Uterus (tissue), 4 donors: ENCODE results near the gene NUP160. TPM values are rescaled to one million over a fixed set of nuclear protein-coding genes. Genes with fewer than 3 reads are reported as not detected.
A peak's percentile ranks its signal among the peaks of the same experiment; 100 is the strongest.
"Not testable (repeated sequence)": the region's sequence is repeated elsewhere in the genome, so short reads cannot be mapped to it uniquely, and the experiment has no call there.

Source experiments
- DNase-seq, 2 donors: peaks; one replicate each; pipeline ENCODE4 v3.0.0-alpha.2; 2019 to 2020
- H3K27ac ChIP-seq, 2 donors: fragments of 200-600 bp; sonication (generic); 1 replicate in 1 of 2; 2 replicates in 1 of 2; pipeline ENCODE4 v1.5.1; 2016 to 2018
- H3K27me3 ChIP-seq, 2 donors: fragments of 200-600 bp; sonication (generic); one replicate each; pipeline ENCODE4 v1.5.1; 2018 to 2019; ENCODE audit warnings: control low read depth in 1 of 2
- H3K36me3 ChIP-seq, 2 donors: fragments of 200-600 bp; sonication (generic); one replicate each; pipeline ENCODE4 v1.5.1; 2019; ENCODE audit warnings: control low read depth in 1 of 2
- H3K4me1 ChIP-seq, 2 donors: fragments of 200-600 bp; sonication (generic); one replicate each; pipeline ENCODE4 v1.5.1; 2018 to 2019; ENCODE audit warnings: control low read depth in 1 of 2
- H3K4me3 ChIP-seq, 2 donors: fragments of 200-600 bp; sonication (generic); 1 replicate in 1 of 2; 2 replicates in 1 of 2; pipeline ENCODE4 v1.5.1; 2018 to 2019; ENCODE audit warnings: mild to moderate bottlenecking in 1 of 2
- H3K9me3 ChIP-seq, 2 donors: fragments of 200-600 bp; sonication (generic); one replicate each; pipeline ENCODE4 v1.5.1; 2019; ENCODE audit warnings: control low read depth in 1 of 2
- POLR2A ChIP-seq, 2 donors: fragments of 450-650 bp; IDR thresholded peaks; one replicate each; pipeline ENCODE4 v1.6.1; 2016; ENCODE audit warnings: antibody characterized with exemption in 2 of 2, mild to moderate bottlenecking in 1 of 2, moderate library complexity in 1 of 2
- intact Hi-C: fragments of 100-400 bp; cut with DNase I; formaldehyde crosslinking; loops from one replicate; pipeline ENCODE4 v1.15.1; 2023; ENCODE audit warnings: low total_unique reads
- total RNA-seq, 4 donors: library from RNA; depleted of rRNA in 3 of 4; stranded (reverse); fragments of >200 nt in 3 of 4; gene quantifications; one replicate each; pipeline versions ENCODE4 v1.1.0 to v1.2.4, GENCODE V29; 2014 to 2023
- TF ChIP-seq, protein P1 (sequence below), 4 experiments: fragments of 200-600 bp in 2 of 4; fragments of 450-650 bp in 2 of 4; sonication (generic) in 2 of 4; IDR thresholded peaks; one replicate each; pipeline ENCODE4 v1.5.1; 2016 to 2019; ENCODE audit warnings: antibody characterized with exemption in 4 of 4, mild to moderate bottlenecking in 2 of 4, moderate library complexity in 1 of 4
- donor health status: DM: yes; HTN: yes; CAD: no.

Gene NUP160
- total RNA-seq, 4 donors from 2014 or later, result 11.8 to 90.8 (median 40.4) TPM

DNA sequence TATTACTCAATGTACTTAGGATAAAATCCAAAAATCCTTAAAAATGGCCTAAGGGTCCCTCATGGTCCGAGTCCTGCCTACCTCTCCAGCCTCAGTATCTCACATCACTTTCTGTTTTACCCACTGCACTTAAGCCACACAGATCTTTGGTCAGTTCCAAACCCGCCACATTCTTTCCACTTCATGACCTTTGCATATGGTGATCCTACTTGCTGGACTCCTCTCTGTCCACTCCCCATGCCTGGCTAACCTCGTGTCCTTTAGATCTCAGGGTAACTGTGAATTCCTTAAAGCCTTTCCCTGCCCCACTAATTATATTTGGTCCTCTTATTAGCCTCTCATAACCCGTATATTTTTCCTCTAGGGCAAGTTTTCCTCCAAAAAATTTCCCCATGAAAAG is 1.2 kb downstream of the NUP160 start:
- intact Hi-C loops, result loop anchor here (10.0 kb wide), 1 partner anchor 472 kb away; the partner anchor contains the start of gene SPI1
- H3K36me3 ChIP-seq, result no peaks in the 10 kb centered on the region
- H3K9me3 ChIP-seq, result no peaks in the 10 kb centered on the region
- no peak for TF ChIP-seq POLR2A (IDR thresholded peaks at IDR 0.05)
- TF ChIP-seq, protein P1, sequence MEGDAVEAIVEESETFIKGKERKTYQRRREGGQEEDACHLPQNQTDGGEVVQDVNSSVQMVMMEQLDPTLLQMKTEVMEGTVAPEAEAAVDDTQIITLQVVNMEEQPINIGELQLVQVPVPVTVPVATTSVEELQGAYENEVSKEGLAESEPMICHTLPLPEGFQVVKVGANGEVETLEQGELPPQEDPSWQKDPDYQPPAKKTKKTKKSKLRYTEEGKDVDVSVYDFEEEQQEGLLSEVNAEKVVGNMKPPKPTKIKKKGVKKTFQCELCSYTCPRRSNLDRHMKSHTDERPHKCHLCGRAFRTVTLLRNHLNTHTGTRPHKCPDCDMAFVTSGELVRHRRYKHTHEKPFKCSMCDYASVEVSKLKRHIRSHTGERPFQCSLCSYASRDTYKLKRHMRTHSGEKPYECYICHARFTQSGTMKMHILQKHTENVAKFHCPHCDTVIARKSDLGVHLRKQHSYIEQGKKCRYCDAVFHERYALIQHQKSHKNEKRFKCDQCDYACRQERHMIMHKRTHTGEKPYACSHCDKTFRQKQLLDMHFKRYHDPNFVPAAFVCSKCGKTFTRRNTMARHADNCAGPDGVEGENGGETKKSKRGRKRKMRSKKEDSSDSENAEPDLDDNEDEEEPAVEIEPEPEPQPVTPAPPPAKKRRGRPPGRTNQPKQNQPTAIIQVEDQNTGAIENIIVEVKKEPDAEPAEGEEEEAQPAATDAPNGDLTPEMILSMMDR (IDR thresholded peaks at IDR 0.05), result no peak
- no peak for DNase-seq
- H3K27ac ChIP-seq, result peak overlapping the region in 1 of 2 donors; percentile 88
- H3K4me3 ChIP-seq, result no peak overlapping the region
- no peaks in the 10 kb centered on the region for H3K27me3 ChIP-seq
- H3K4me1 ChIP-seq, result peaks cover 4% of the 10 kb centered on the region in 2 donors

DNA sequence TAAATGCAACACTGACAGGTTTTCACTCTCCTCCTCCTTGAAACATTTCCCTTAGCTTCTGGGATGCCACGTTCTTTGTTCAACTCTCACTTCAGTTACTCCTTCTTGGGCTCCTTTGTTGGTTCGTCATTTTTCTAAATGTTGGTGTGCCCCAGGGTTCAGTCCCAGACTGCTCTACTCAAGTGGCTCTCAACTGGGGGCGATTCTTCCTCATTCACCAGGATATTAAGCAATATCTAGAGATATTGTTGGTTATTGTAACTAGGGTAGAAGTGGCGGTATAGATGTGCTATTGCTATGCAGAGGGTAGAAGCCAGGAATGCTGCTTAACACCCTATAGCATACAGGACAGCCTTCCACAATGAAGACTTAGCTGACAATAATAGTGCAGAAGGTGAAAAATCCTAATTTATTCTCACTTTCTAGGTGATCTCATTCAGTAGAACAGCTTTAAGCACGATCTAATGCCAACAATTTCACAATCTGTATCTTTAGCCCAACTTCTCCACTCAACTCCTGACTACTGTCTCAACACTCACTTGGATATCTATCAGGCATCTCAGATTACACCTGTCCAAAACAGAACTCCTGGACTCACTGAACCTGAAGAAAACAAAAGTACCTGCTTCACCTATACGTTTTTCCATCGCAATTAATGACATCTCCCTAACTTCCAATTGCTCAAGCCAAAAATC is 4.6 kb downstream of the NUP160 start:
- TF ChIP-seq, protein P1 (IDR thresholded peaks at IDR 0.05), result no peak
- no peak for TF ChIP-seq POLR2A (IDR thresholded peaks at IDR 0.05)
- Histone ChIP-seq H3K27me3 (no peaks in the 10 kb centered on the region), H3K9me3 (no peaks in the 10 kb centered on the region), H3K27ac (peak overlapping the region in 1 of 2 donors; percentile 16), H3K4me3 (no peak overlapping the region), H3K4me1 (peaks cover 4% of the 10 kb centered on the region in 2 donors), H3K36me3 (no peaks in the 10 kb centered on the region)
- intact Hi-C loops, result loop anchor here (10.0 kb wide), 1 partner anchor 469 kb away; the partner anchor contains the start of gene SPI1
- no peak for DNase-seq

DNA sequence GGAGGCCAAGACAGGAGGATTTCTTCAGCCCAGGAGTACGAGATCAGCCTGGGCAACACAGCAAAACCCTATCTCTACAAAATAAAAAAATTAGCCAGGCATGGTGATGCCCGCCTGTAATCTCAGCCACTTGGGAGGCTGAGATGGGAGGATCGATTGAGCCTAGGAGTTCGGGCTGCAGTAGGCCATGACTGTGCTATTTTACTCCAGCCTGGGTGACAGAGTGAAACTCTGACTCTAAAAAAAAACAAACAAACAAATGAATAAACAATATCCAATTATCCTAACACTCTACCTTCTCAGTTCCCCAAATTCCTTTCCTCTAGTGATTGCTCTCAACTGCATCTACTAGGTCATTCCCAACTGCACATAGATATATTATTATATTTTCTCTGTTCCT is 5.4 kb downstream of the NUP160 start:
- DNase-seq, result no peak
- Histone ChIP-seq H3K9me3 (no peaks in the 10 kb centered on the region), H3K27me3 (no peaks in the 10 kb centered on the region), H3K4me3 (no peak overlapping the region), H3K27ac (no peak overlapping the region), H3K4me1 (peaks cover 4% of the 10 kb centered on the region in 2 donors), H3K36me3 (no peaks in the 10 kb centered on the region)
- intact Hi-C loops, result loop anchor here (10.0 kb wide), 1 partner anchor 468 kb away; the partner anchor contains the start of gene SPI1
- TF ChIP-seq, protein P1 (IDR thresholded peaks at IDR 0.05), result no peak
- TF ChIP-seq POLR2A (IDR thresholded peaks at IDR 0.05), result no peak

DNA sequence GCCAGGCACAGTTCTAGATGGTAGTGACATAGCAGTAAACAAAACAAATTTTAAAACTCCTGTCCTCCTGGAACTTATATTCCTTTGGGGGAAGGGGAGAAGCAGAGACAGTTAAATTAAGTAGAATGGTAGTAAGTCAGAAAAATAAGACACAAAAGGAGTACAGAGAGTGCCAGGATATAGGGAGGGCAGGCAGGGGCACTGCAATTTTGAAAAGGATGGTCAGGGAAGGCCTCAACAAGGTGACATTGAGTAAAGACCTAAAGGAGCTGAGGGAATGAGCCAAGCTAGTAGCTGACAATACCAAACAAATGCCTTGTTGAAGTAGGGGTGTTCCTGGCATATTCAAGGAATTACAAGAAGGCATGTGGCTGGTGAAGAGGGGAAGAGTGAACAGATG is 10.2 kb downstream of the NUP160 start:
- Histone ChIP-seq H3K4me1 (no peaks in the 10 kb centered on the region), H3K27me3 (no peaks in the 10 kb centered on the region), H3K4me3 (no peak overlapping the region), H3K36me3 (no peaks in the 10 kb centered on the region), H3K9me3 (no peaks in the 10 kb centered on the region), H3K27ac (no peak overlapping the region)
- intact Hi-C loops, result no loop called here
- TF ChIP-seq POLR2A (IDR thresholded peaks at IDR 0.05), result no peak
- TF ChIP-seq, protein P1 (IDR thresholded peaks at IDR 0.05), result no peak
- DNase-seq, result no peak

DNA sequence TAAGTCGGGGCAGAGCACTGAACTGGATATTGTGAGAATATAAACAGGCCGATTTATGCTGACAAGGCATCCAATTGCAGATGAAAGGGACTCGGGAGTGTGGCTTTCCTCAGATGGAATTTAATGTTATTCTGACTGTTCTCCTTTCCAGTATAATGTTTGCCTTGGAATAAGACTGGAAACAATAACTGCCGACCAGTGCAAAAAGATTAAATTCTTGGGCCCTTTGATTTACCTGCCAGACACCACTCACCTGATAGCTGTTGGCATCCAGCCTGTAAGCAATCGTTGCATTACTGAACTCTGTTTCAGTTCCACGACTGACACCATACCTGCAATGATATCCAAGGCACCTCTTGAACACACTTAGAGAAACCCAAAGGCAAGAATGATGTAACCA is 10.9 kb downstream of the NUP160 start:
- Histone ChIP-seq H3K9me3 (no peaks in the 10 kb centered on the region), H3K4me1 (no peaks in the 10 kb centered on the region), H3K4me3 (no peak overlapping the region), H3K27me3 (no peaks in the 10 kb centered on the region), H3K36me3 (no peaks in the 10 kb centered on the region), H3K27ac (no peak overlapping the region)
- intact Hi-C loops, result no loop called here
- TF ChIP-seq, protein P1 (IDR thresholded peaks at IDR 0.05), result no peak
- no peak for TF ChIP-seq POLR2A (IDR thresholded peaks at IDR 0.05)
- no peak for DNase-seq

DNA sequence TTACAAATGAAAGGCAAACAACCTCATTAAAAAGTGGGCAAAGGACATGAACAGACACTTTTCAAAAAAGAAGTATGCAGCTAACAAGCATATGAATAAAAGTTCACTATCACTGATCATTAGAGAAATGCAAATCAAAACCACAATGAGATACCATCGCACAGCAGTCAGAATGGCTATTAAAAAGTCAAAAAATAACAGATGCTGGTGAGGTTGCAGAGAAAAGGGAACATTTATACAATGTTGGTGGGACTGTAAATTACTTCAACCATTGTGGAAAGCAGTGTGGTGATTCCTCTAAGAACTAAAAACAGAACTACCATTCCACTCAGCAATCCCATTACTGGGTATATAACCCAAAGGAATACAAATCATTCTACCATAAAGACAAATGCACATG is 18.1 kb downstream of the NUP160 start:
- H3K9me3 ChIP-seq, DNase-seq, intact Hi-C loops, H3K27ac ChIP-seq, H3K4me3 ChIP-seq, H3K36me3 ChIP-seq, H3K27me3 ChIP-seq, H3K4me1 ChIP-seq: not testable (repeated sequence)
